Stimulated activated CD4-positive, alpha-beta T cell treated with anti-CD3 and anti-CD28 coated beads, Interleukin-4, amount 100 ng/mL, for 24 hours (primary cell): ENCODE results near the gene RTKN.
"Not testable (repeated sequence)": the region's sequence is repeated elsewhere in the genome, so short reads cannot be mapped to it uniquely, and the experiment has no call there.

ENCODE experiments used
- DNase-seq: peaks from one replicate; pipeline ENCODE4 v3.0.0-alpha.2; 2020

RTKN gene

DNA sequence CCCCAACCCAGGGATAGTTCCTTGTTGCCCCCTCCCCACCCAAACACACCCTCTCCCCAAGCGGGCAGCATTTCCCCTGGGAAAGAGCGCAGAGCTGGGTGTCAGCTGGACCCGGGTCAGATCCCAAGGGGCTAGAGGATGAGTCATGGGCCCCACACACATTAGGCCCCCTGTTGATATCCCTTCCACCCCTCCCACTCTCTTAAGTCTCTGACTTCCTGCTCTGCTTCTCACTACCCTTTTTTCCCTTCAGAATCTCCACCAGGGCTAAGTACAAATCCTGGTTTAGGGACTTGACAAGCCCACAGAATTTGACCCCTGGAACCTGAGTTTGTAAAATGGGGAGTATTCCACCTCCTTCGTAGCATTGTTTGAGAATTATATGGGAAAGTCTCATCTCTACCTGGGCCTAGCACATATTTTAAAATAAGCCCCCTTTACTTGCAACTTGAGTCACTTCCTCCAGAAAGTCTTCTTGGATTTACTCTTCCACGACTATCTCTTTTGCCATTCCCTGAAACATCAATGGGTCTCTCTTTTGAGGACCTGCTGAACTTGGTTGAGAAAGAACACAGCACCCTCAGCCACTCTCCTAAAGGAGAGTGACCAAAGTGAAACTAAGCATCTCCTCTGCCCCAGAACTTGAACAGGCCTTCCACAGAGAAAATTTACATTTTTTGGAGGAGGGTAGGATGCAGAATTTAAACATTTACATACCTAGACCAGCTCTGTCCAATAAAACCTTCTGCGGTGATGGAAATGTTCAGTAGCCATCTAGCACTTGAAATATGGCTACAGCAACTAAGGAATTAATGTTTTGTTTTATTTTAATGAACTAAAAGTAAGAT is 4.7 kb downstream of the RTKN start:
- DNase-seq: no peak

DNA sequence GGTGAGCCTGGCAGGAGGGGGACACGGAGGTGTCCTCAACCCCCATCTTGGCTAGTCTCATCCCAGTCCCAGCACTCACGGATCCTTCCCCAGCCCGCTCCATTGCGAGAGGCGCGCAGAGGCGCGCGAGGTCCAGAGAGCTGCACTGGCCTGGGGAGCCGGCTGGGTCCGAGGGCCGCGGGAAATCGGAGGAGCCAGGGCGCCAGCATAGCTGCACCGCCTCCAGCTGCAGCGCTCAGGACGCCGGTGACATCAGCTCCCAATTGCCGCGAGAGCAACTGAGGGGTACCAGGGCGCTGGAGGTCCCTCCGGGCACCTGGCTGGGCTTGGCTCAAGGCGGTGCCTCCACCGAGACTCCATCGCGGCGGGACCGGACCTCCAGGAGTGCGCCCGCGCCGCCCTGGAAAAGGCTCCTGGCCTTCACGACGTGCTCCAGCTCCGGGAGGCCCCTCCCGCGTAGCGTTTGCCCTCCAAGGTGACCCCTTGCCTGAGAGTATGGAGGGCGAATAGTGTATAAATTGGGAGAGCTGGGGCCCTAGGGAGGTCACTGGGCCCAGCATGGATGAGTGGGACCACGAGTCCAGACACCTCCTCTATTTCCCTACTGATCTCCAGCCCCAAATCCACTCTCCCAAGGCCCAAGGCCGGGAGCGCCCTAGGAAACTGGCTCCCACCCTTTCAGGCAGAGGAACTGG is 5.5 kb downstream of the RTKN start:
- no peak for DNase-seq

DNA sequence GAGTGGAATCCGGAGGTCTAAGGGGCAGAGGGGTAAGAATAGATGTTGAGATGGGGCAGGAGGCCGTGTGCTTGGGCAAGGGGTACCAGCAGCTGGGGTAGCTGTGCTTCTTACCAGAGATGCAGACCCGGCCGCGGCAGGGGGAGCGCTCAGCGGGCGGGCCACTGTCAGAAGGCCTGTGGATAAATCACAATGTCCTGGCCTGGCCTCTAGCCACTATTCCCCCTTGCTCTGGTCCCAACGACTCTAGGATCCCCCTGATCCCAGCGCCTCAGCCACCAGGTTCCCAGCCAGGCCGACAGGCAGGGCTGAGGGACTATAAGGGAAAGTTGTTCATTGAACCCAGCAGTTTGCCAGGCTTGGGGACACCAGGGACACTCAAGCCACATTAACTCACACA is 11.2 kb downstream of the RTKN start:
- no peak for DNase-seq

DNA sequence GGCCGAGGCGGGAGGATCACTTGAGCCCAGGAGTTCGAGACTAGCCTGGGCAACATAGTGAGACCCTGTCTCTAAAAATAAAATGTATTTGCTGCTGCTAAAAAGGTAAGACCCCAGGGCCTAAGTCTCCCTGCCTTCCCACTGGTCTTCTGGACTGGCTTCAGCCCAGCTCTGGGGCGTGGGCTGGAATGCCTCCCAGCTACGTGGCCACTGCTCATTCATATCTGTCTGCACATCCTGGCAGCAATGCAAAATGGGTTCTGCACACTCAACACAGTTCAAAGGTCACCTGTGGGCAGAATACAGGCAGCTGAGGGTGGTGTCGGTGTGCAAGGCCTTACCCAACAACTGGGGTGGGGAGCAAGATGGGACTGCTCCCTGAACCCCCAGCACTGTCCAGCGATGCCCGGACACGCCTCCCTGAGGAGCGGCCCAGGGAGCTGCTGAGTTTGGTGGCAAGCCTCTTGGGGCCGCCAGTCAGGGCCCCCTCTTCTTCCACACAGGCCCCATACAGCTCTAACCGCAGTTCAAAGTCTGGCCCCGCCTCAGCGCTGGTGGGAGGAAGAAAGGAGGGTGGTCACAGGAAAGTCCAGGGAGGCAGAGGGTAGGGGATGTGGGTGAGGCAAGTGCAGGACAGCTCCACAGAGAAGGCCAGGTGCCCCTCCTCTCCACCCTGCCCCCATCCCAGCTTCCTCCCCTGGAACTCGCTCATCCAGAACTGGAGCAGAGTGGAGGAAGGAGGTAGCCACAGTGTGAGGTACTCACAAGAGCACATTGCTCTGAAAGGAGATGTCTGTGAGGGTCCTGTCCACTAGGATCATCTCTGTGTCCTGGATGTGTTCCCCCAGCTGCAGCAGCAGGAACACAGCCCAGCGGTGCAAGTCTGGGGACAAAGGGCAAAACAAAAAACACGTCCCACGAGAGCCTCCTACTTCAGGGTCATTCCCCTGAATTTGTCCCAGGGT is 12.0 kb downstream of the RTKN start:
- no peak for DNase-seq

DNA sequence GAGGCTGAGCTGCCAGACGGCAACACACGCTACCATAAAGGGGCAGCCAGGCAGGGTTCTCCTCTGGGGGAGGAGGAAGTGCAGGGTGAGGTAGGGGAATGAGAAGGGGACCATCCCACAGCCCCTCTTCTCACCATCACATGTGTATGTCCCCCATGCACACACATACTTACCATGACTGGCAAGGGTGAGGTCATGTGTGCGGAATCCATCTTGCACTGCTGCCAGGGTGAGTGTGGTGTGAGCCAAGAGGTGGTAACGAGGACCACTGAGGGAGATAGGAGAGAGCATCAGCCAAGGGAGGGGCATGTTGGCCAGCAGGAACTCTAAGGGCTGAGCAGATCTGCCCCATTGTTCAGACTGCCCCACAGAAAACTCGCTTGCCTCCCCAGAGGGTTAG is 13.1 kb downstream of the RTKN start:
- DNase-seq: no peak

DNA sequence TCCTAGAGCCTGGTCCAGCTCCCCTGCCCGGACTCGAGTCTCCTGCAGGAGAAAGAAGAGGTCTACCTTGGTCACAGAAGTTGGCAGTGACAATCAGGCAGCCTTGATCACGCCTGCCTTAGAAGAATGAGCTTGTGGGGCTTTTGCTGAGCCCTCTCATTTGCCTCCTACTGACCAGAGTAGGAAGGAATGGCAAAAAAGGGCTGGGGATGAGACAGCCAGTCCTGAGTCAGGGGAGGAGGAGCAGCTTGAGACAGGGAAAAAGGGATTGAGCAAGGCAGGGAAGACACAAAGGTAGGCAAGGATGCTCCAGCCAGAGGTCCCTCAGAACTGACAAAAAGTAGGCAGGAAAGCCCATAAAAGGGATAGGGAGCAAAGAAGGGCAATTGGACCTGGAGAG is 14.2 kb downstream of the RTKN start:
- no peak for DNase-seq

DNA sequence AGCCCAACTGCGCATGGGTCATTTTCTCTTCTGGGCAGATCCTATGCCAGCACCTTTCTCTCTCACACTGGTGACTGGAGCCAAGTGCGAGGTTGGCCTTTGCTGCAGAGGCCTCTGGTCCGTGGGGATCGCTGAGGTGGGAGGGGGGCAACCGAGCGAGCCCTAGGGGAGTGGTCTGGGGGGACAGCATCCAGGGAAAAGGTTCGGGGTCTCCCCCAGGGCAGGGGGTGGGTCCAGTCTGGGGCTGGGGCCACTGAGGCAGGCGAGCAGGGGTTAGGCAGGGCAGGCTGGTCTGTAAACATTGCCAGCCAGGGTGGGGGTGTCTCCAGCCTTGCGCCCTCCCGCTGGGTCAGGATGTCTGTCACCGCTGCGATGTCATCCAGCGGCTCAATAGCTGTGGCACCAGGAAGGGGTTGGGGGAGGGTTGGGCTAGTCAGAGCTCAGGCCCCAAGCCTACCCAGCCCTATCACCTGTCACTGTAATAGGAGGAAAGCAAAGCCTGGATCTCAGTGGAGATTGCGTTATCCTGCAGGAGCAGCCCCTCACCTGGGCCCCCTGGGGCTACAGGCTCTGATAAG is 15.5 kb downstream of the RTKN start:
- no peak for DNase-seq

DNA sequence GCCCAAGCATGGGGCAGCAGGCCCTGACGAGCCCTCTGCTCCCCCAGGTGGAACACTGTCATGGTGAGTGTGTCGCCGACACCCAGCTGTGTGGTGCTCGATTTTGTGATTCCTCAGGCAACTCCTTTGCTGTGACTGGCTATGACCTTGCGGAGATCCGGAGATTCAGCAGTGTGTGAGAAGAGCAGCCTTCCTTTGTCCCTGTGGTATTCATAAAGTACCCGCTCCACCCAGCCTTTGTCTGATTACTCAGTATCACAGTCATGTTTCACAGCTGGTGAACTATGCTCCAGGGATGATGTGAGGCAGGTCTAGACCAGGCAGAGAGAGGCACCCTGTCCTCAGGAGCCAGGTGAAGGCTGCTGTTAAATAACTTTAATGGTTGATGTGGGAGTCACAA is 16.2 kb downstream of the RTKN start:
- DNase-seq: no peak

DNA sequence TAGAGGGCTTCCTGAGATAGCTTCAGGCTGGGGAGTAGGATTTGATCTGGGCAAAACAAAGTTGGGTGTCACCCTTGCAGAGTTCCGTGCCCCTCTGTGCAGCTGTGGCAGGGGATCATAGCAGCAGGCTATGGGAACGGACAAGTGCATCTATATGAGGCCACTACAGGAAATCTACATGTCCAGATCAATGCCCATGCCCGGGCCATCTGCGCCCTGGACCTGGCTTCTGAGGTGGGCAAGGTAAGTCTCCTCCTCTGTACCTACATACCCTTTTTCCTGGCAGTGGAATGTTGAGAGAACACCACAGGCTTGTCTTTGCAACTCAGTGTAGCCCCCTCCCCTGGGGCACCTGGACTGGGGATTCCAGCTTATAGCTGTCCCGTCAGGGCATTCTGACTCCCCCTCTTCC is 16.7 kb downstream of the RTKN start:
- no peak for DNase-seq

DNA sequence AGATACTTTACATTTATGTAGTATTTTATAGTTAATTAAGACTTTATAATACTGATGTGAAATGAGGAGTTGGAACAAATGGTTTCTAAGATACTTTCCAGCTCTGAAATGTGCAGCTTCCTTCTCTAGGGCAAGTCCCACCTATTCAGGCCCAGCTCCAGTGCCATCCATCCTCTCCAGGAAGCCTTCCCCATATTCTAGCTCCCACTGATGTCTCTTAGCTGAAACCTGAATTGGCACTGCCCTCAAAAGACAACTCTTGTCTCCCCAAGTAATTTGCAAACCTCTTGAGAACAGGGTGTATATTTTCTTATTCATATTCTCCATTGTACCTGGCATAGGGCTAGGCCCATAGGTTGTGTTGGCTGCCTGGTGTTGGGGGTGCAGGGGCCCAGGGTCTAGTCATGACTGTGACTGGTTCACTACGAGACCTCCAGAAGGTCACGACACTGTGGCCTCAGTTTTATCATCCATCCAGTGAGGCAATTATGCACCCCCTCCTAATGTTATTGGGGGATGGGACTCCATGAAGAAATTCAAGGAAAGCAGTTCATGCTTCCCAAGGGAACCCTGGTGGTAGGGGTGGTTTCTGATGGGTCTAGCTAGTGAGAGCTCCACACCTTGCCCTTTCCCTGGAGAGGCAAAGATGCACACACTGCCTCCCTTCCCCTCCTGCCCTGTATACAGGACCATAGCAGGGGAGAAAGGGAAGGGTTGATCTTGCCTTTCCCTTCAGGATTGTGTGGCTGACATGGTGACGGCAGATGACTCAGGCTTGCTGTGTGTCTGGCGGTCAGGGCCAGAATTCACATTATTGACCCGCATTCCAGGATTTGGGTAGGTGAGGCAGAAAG is 17.4 kb downstream of the RTKN start:
- DNase-seq: no peak

DNA sequence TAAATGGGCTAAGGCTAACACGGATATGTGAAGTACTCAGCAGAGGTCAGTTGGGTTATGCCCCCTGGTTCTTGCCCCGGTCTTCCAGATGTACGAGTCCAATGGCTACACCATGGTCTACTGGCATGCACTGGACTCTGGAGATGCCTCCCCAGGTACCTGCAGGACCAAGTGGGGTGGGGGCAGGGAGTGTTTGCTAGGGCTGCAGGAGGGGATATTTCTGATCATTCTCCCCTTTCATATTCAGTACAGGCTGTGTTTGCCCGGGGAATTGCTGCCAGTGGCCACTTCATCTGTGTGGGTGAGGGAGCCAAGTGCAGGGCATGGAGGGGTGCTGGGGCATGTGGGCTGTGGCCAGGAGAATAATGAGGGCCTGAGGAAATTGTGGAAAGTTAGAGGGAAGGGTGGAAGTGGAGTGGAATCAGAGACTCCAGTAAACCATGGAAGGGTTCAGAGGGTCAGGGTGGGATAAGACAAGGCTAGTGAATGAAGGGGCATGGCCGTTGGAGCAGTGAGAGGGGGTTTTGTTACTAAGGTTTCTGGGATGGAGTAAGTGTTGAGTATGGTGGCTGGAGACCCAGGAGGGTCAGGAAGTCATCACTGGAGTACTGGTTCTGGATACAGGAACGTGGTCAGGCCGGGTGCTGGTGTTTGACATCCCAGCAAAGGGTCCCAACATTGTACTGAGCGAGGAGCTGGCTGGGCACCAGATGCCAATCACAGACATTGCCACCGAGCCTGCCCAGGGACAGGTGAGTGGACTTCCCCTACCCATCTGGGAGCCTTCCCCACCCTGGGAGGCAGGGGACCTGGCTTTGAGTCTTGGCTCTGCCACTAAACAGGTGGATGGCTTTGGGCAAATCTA is 18.3 kb downstream of the RTKN start:
- no peak for DNase-seq

DNA sequence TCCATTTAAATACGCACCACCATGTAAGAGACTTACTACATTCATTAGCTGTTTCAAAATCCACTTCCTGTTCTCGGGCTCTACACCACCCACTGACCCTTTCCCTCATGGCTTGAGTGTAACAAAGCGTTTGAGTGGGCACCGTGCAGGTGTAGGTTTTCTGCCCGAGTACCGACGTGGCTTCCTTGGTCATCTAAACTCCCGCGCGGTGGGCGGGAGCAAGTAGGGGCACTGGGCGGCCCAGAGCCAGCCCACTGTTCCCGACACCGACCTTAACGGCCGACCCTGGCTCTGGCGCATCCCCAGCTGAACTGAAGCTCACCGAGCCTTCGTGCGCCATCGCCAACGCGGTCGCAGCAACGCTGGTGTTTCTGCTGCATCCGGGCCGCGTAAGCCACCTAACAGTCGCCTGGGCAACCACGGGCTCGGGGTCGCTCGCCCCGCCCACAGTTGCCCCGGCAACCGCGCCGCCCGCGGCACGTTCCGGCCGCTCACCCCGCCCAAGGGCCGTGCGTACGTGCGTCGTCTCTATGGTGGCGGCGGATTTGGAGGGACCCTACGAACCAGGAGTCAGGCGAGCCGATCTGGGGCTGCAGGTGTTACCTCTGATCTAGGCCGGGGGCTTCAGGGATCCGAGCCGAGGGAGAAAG is 20.4 kb downstream of the RTKN start, which contains the start of the genes C2orf81 and WDR54:
TSS of gene C2orf81 (minus strand) at position 399 of the 650 bp plus-strand sequence. CDS start at position 340, 59 bp downstream.
TSS of gene WDR54 (plus strand) at position 510 of the 650 bp plus-strand sequence. CDS start 424 bp downstream, outside the sequence.
- DNase-seq: peak; percentile 93

DNA sequence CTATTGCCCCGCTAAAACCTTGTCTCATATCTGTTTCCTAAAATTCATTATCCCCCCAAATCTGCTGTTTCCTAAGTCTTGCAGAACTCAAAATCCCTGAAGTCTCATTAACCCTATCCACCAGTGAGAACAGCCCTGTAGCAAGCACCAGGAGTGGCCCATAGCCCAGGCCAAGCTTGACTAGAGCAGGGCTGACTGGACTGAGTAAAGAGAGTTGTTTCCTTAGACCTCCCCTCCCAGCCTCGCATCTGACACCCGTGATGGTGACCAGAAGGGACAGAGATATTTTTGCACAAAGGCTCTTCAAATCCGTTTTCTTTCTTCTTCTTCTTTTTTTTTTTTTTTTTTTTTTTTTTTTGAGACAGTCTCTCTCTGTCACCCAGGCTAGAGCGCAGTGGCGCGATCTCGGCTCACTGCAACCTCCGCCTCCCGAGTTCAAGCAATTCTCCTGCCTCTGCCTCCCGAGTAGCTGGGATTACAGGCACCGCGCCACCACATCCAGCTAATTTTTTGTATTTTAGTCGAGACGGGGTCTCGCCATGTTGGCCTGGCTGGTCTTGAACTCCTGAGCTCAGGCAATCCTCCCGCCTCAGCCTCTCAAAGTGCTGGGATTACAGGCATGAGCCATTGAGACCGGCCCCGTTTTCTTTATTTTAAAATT is 21.2 kb downstream of the RTKN start:
- DNase-seq: not testable (repeated sequence)

DNA sequence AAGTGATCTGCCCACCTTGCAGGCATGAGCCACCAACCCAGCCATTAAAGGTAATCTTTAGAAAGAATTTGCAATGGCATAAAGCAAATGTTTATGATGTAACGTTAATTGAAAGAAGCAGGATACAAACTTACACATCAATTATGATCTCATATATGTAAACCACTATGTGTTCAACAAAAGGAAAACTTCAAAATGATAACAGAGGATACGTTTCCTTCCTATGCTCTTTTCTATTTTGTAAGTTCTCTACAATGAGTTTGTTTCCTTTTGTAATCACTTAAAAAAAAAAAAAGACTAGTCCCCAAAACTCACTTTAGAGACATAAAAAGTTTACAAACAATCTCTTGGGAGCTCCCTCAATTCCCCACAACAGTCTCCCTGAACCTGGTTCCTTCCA is 21.7 kb downstream of the RTKN start:
- DNase-seq: no peak

DNA sequence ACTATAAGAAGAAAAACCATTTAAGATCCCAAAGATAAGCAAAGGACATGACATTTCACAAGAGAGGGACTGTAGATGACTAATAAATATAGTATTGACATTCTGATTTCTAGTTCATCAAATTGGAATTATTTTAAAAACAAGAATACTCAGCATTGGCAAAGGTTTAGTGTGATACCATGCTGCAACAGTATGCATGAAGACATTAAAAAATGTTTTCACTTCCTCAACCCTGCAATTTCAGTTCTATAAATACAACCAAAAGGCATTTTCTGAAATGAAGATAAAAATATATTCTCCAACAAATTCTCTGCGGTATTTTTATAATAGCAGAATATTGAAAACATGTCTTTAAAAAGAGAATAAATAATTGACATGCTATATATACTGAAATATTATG is 22.4 kb downstream of the RTKN start:
- DNase-seq: no peak

DNA sequence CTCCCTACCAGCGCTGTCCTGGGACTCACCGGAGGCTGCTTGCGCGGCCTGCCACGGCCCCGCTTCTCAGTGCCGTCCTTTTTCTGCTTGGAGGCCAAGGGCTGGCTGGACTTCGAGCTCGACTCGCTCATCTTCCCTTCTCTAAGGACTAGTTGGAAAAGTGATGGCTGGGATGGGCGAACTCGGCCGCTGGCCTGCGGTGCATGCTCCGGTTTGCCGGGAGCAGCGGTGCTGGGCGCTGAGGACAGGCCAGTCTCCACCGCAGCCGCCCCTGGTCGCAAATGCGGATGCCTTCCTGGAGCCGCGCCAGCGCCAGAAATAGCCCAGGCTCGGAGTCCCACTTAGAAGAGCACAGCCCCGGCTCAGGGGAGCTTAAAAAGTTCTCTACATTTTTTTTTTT is 23.4 kb downstream of the RTKN start:
- no peak for DNase-seq

DNA sequence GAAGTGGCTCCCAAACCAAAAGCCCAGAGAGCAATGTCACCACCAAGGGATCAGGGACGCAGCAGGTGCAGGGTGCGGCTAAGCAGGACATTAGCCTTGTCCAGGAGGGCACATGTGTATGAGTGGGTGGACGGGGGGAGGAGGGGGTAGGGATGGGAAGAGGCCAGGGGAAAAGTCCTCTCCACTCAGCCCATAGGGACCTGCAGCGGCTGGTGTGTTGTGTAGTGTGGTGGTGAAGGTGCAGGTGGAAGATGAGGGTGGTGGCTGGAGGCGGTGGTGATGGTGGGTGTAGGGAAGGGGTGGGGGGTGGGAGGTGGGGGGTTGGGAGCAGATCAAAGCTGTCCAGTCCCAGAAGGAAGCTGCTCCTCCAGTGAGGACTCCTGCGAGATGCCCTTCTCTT is 24.0 kb downstream of the RTKN start:
- no peak for DNase-seq

DNA sequence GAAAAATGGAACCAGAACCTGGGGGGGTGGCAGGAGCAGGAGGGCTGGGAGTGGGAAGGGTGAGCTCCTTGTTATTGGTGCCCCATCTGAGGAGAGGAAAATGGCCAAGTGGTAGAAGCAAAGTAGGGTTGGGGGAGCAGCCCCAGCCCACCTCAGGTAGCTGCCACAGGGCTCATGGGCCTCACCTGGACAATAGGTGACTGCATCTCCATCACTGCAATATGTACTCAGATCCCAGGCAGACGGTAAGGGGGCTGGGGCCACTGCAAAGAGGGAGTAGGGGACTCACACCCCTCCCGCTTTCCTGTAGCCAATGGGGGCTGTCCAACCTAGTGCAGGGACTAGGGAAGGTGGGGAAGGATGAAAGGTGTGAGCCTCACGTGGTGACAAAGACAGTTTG is 24.5 kb downstream of the RTKN start:
- DNase-seq: no peak

DNA sequence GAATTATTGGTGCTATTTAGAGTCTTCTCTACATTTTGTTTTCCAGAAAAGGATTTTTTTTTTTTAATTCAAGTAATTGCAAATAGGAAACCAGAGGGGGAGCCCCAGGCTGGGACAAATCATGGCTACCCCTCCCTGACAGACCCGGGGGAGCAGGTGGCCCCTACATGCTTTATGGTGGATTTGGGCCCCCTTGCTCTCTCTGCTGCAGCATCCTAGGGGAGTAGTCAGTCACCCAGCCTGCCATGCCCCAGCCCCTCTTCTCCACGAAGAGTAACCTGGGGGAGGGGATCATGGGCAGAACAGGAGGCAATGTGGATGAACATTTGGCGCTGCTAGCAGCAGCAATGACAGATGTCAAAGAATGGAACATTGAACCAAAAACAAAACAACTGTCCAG is 25.0 kb downstream of the RTKN start:
- no peak for DNase-seq
